Suprapubic skin (tissue), 3 donors: Measurements from ENCODE around the gene SERBP1.

Source experiments
- POLR2A ChIP-seq, 2 donors: fragments of 450-650 bp; IDR thresholded peaks; one replicate each; pipeline ENCODE4 v1.6.1; 2017; ENCODE audit warnings: antibody characterized with exemption in 2 of 2, mild to moderate bottlenecking in 2 of 2, moderate library complexity in 2 of 2
- TF ChIP-seq, protein P1 (sequence below), 2 donors: fragments of 200-600 bp in 1 of 2; fragments of 450-650 bp in 1 of 2; sonication (generic) in 1 of 2; IDR thresholded peaks; one replicate each; pipeline ENCODE4 v1.5.1; 2016 to 2019; ENCODE audit warnings: antibody characterized with exemption in 2 of 2, mild to moderate bottlenecking in 1 of 2, moderate library complexity in 1 of 2

DNA sequence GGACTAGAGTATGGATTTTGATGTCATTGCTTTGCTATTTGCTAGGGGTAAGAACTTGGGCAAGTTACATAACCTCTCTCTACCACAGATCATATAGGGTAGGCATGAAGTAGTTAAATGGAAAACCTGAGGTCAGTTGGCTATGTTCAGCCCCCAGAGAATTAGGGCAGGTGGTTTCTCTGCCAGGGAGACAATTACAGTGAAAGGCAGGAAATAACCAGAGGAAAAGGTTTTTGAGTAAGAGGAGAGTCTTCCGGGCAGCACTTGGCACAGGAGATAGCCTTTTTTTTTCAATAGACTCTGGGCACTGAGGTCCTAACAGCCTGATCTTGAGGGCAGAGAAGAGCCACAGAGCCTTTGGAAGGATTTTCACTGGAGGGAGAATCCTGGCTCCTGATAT, 16.7 kb upstream of the SERBP1 start:
- TF ChIP-seq, protein P1, sequence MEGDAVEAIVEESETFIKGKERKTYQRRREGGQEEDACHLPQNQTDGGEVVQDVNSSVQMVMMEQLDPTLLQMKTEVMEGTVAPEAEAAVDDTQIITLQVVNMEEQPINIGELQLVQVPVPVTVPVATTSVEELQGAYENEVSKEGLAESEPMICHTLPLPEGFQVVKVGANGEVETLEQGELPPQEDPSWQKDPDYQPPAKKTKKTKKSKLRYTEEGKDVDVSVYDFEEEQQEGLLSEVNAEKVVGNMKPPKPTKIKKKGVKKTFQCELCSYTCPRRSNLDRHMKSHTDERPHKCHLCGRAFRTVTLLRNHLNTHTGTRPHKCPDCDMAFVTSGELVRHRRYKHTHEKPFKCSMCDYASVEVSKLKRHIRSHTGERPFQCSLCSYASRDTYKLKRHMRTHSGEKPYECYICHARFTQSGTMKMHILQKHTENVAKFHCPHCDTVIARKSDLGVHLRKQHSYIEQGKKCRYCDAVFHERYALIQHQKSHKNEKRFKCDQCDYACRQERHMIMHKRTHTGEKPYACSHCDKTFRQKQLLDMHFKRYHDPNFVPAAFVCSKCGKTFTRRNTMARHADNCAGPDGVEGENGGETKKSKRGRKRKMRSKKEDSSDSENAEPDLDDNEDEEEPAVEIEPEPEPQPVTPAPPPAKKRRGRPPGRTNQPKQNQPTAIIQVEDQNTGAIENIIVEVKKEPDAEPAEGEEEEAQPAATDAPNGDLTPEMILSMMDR (IDR thresholded peaks at IDR 0.05): no peak
- no peak for TF ChIP-seq POLR2A (IDR thresholded peaks at IDR 0.05)
